Measurements from ENCODE around the gene HRH2. TPM values are rescaled to one million over a fixed set of nuclear protein-coding genes. Genes with fewer than 3 reads are reported as not detected.

HRH2 gene
- total and polyA plus RNA-seq, 3 experiments from 2014 or later: 1.3 to 29.6 (median 28.9) TPM

- Histone ChIP-seq H3K27ac (ENCODE audit: low read depth, low read length) (no peak overlapping the region), H3K4me3 (ENCODE audit: low read length) (no peak overlapping the region), H3K9me3 (ENCODE audit: low read length) (no peaks in the 10 kb centered on the region), H3K36me3 (ENCODE audit: insufficient read depth, low read length) (no peaks in the 10 kb centered on the region), H3K4me1 (ENCODE audit: insufficient read depth, low read length) (peaks cover 15% of the 10 kb centered on the region), H3K27me3 (ENCODE audit: insufficient read depth, low read length, poor library complexity, severe bottlenecking) (no peaks in the 10 kb centered on the region)
- Mint-ChIP-seq H3K4me3 (peak overlapping the region in 6 of 7 donors; percentile 36 to 68 (median 64)), H3K4me1 (peaks cover 13 to 25% (median 20%) of the 10 kb centered on the region in 3 donors), H3K36me3 (no peaks in the 10 kb centered on the region), H3K27ac (peak overlapping the region in 6 of 8 donors; percentile 26 to 81 (median 56)), H3K9me3 (no peaks in the 10 kb centered on the region), H3K27me3 (peaks cover 0 to 7% of the 10 kb centered on the region in 2 donors)
- POLR2A ChIA-PET: no interaction called here
- peak; percentile 29 to 67 (median 41) for DNase-seq
- CTCF ChIA-PET: interaction anchor here (0.7 to 3.6 kb wide), 3 partner anchors 23 to 162 kb away, joined by 3 to 24 read pairs (median 3); no protein-coding TSS in a partner anchor
Measured at GRCh38 chr5:175696139-175696854, 38.4 kb downstream of the HRH2 start.

DNA sequence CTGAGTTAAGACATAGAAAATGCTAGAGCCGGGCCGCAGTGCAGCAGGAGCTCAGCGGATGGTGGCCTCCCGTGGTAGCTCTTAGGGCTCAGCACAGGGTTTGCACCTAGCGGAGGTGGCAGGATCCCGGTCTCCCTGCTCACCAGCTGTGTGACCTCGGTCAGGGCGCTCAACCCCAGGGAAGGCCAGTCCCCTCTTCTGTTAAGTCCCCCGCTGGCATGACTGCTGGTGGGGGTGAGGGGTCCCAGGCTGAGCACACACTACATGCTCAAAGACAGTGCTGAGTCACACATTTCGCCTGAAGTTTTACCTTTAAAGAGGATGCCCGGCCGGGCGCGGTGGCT lies 39.0 kb downstream of the HRH2 start:
- no peaks in the 10 kb centered on the region for H3K36me3 ChIP-seq (ENCODE audit: insufficient read depth, low read length)
- H3K9me3 ChIP-seq (ENCODE audit: low read length): no peaks in the 10 kb centered on the region
- H3K27ac Mint-ChIP-seq: peak overlapping the region in 1 of 8 donors; percentile 40
- peaks cover 13 to 25% (median 20%) of the 10 kb centered on the region in 3 donors for H3K4me1 Mint-ChIP-seq
- peaks cover 15% of the 10 kb centered on the region for H3K4me1 ChIP-seq (ENCODE audit: insufficient read depth, low read length)
- no peaks in the 10 kb centered on the region for H3K9me3 Mint-ChIP-seq
- no peaks in the 10 kb centered on the region for H3K27me3 ChIP-seq (ENCODE audit: insufficient read depth, low read length, poor library complexity, severe bottlenecking)
- H3K4me3 ChIP-seq (ENCODE audit: low read length): no peak overlapping the region
- peaks cover 0 to 7% of the 10 kb centered on the region in 2 donors for H3K27me3 Mint-ChIP-seq
- DNase-seq: no peak
- H3K4me3 Mint-ChIP-seq: peak overlapping the region in 1 of 7 donors; percentile 68
- H3K27ac ChIP-seq (ENCODE audit: low read depth, low read length): no peak overlapping the region
- ChIA-PET POLR2A (no interaction called here), CTCF (interaction anchor here (0.7 to 3.6 kb wide), 4 partner anchors 22 to 163 kb away, joined by 3 to 24 read pairs (median 3); no protein-coding TSS in a partner anchor)
- no peaks in the 10 kb centered on the region for H3K36me3 Mint-ChIP-seq

DNA sequence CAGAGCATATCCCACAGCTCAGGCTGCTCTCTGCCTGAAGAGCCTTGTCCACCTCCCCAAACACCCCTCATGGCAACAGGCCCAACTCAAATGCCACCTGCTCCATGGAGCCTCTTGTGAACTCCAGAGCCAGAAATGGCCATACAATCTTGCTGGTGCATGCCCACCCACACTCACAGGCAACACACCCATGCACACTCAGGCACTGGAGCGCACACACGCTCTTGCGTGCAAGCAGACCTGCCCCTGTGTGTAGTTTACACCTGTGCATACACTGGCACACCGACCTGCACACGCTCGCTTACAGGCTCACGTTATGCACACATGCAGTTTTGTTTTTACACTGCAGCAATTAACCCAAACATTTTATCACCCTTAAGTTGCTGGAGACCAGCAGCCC lies 40.0 kb downstream of the HRH2 start:
- POLR2A ChIA-PET: no interaction called here
- Histone ChIP-seq H3K27me3 (ENCODE audit: insufficient read depth, low read length, poor library complexity, severe bottlenecking) (no peaks in the 10 kb centered on the region), H3K4me3 (ENCODE audit: low read length) (no peak overlapping the region), H3K27ac (ENCODE audit: low read depth, low read length) (no peak overlapping the region), H3K36me3 (ENCODE audit: insufficient read depth, low read length) (no peaks in the 10 kb centered on the region), H3K9me3 (ENCODE audit: low read length) (no peaks in the 10 kb centered on the region), H3K4me1 (ENCODE audit: insufficient read depth, low read length) (peaks cover 15% of the 10 kb centered on the region)
- Mint-ChIP-seq H3K4me3 (no peak overlapping the region), H3K4me1 (peaks cover 13 to 25% (median 20%) of the 10 kb centered on the region in 3 donors), H3K9me3 (peaks cover 0 to 3% (median 0%) of the 10 kb centered on the region in 5 donors), H3K27ac (no peak overlapping the region), H3K36me3 (no peaks in the 10 kb centered on the region), H3K27me3 (peaks cover 0 to 7% of the 10 kb centered on the region in 2 donors)
- DNase-seq: no peak
- CTCF ChIA-PET: interaction anchor here (0.7 to 3.6 kb wide), 4 partner anchors 21 to 164 kb away, joined by 3 to 24 read pairs (median 3); no protein-coding TSS in a partner anchor

DNA sequence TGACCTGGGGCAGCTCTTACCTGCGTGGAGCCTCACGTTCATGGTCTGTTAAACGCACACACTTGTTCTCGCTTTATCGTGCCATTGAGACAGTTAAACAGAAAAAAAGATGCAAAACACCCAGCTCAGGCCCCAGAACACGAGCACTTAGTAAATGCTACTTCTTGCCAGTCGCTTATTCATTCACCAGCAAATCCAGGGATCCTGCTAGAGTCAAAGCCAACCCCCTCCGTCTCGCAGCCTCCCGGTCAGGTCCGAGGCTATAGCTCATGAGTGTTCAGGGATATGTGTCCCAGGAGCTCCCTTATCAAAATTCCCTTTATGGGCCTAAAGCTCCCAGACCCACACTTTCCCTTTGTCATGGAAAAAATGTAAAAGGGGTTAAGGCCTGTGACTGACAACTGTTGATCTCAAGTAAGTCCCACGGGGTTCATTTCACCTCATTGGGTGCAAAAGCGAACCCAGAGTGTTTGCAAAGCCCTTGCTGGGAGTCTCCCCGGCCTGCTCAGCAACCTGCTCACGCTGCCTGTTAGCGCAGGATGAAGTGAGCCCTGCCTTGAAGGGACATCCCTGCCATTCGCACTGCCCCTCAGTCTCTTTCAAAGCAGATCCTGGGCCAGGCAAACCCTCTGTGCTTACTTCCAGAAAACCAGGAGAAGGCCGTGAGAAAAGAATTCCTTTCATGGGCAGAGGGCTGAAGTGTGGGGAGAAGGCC lies 40.7 kb downstream of the HRH2 start:
- ChIA-PET CTCF (interaction anchor here (3.6 kb wide), 1 partner anchor 164 kb away, joined by 24 read pairs; no protein-coding TSS in a partner anchor), POLR2A (no interaction called here)
- DNase-seq: no peak
- no peaks in the 10 kb centered on the region for H3K36me3 Mint-ChIP-seq
- Histone ChIP-seq H3K27me3 (ENCODE audit: insufficient read depth, low read length, poor library complexity, severe bottlenecking) (no peaks in the 10 kb centered on the region), H3K4me3 (ENCODE audit: low read length) (no peak overlapping the region), H3K27ac (ENCODE audit: low read depth, low read length) (no peak overlapping the region), H3K4me1 (ENCODE audit: insufficient read depth, low read length) (peaks cover 15% of the 10 kb centered on the region), H3K9me3 (ENCODE audit: low read length) (no peaks in the 10 kb centered on the region), H3K36me3 (ENCODE audit: insufficient read depth, low read length) (no peaks in the 10 kb centered on the region)
- peaks cover 13 to 25% (median 20%) of the 10 kb centered on the region in 3 donors for H3K4me1 Mint-ChIP-seq
- peak overlapping the region in 1 of 7 donors; percentile 19 for H3K4me3 Mint-ChIP-seq
- peaks cover 0 to 7% (median 1%) of the 10 kb centered on the region in 5 donors for H3K9me3 Mint-ChIP-seq
- peaks cover 0 to 7% of the 10 kb centered on the region in 2 donors for H3K27me3 Mint-ChIP-seq
- H3K27ac Mint-ChIP-seq: peak overlapping the region in 1 of 8 donors; percentile 82

GRCh38 chr5:175700991-175701390 lies 43.1 kb downstream of the HRH2 start:
- peaks cover 0 to 8% (median 2%) of the 10 kb centered on the region in 5 donors for H3K9me3 Mint-ChIP-seq
- H3K27ac Mint-ChIP-seq: no peak overlapping the region
- Histone ChIP-seq H3K27ac (ENCODE audit: low read depth, low read length) (no peak overlapping the region), H3K27me3 (ENCODE audit: insufficient read depth, low read length, poor library complexity, severe bottlenecking) (no peaks in the 10 kb centered on the region), H3K9me3 (ENCODE audit: low read length) (no peaks in the 10 kb centered on the region), H3K4me3 (ENCODE audit: low read length) (no peak overlapping the region), H3K36me3 (ENCODE audit: insufficient read depth, low read length) (no peaks in the 10 kb centered on the region), H3K4me1 (ENCODE audit: insufficient read depth, low read length) (peaks cover 10% of the 10 kb centered on the region)
- no peak overlapping the region for H3K4me3 Mint-ChIP-seq
- ChIA-PET POLR2A (no interaction called here), CTCF (interaction anchor here (0.6 to 5.4 kb wide), 6 partner anchors 10 to 167 kb away, joined by 3 to 41 read pairs (median 4); no protein-coding TSS in a partner anchor)
- peaks cover 8 to 17% (median 14%) of the 10 kb centered on the region in 3 donors for H3K4me1 Mint-ChIP-seq
- DNase-seq: no peak
- H3K36me3 Mint-ChIP-seq: no peaks in the 10 kb centered on the region
- peaks cover 0 to 7% of the 10 kb centered on the region in 2 donors for H3K27me3 Mint-ChIP-seq

DNA sequence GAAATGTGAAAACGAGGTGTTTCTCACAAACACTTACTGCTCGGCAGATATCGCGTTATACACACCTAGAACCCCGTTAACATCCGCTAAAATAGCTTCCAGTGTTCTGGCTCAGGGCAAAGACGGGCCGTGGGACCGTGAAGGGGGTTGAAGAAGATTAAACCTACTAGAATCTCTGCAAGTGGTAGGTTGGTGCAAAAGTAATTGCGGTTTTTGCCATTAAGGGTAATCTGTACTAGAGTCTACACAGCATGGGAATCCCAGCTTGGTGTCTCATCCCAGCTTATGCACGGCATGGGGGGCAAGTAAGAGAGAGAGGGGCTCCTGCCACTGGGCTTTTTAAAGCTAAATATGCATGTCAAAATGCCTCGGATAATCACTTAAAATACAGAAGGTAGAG lies 43.9 kb downstream of the HRH2 start:
- H3K4me3 ChIP-seq (ENCODE audit: low read length): no peak overlapping the region
- H3K27ac ChIP-seq (ENCODE audit: low read depth, low read length): no peak overlapping the region
- no peaks in the 10 kb centered on the region for H3K36me3 ChIP-seq (ENCODE audit: insufficient read depth, low read length)
- no peak for DNase-seq
- H3K9me3 ChIP-seq (ENCODE audit: low read length): no peaks in the 10 kb centered on the region
- no peaks in the 10 kb centered on the region for H3K27me3 ChIP-seq (ENCODE audit: insufficient read depth, low read length, poor library complexity, severe bottlenecking)
- H3K4me3 Mint-ChIP-seq: no peak overlapping the region
- H3K4me1 Mint-ChIP-seq: peaks cover 0 to 10% (median 6%) of the 10 kb centered on the region in 3 donors
- no peak overlapping the region for H3K27ac Mint-ChIP-seq
- H3K9me3 Mint-ChIP-seq: peaks cover 0 to 8% (median 2%) of the 10 kb centered on the region in 5 donors
- POLR2A ChIA-PET: no interaction called here
- no peaks in the 10 kb centered on the region for H3K36me3 Mint-ChIP-seq
- CTCF ChIA-PET: interaction anchor here (1.0 to 5.4 kb wide), 3 partner anchors 13 to 168 kb away, joined by 3 to 41 read pairs (median 4); no protein-coding TSS in a partner anchor
- peaks cover 0 to 7% of the 10 kb centered on the region in 2 donors for H3K27me3 Mint-ChIP-seq
- H3K4me1 ChIP-seq (ENCODE audit: insufficient read depth, low read length): peaks cover 2% of the 10 kb centered on the region

DNA sequence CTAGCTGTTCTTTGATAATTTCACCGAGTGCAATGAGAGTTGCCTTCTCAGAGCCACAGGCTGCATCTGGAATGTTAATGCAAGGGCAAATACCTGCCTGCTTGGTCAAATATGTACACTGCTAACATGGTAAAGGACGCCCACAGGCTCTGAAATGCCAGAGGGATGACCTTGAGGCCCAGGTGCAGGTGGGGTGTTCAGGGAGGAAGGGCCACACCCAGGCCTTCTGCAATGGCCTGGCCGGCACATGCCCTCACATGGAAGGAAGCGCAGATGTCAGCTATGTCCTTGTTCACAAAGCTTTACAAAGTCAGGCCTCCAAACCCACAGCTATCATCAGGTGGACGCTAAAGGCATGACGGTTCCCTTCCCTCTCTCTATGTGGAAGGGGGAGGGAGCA lies 48.6 kb downstream of the HRH2 start:
- no peaks in the 10 kb centered on the region for H3K4me1 ChIP-seq (ENCODE audit: insufficient read depth, low read length)

More for the DNA sequence above, 48.6 kb downstream of the HRH2 start:
- H3K27me3 ChIP-seq (ENCODE audit: insufficient read depth, low read length, poor library complexity, severe bottlenecking): no peaks in the 10 kb centered on the region
- H3K4me1 Mint-ChIP-seq: no peaks in the 10 kb centered on the region
- peaks cover 0 to 8% (median 2%) of the 10 kb centered on the region in 5 donors for H3K9me3 Mint-ChIP-seq
- CTCF ChIA-PET: interaction anchor here (2.5 kb wide), 1 partner anchor 172 kb away, joined by 8 read pairs; no protein-coding TSS in a partner anchor
- no peak overlapping the region for H3K27ac ChIP-seq (ENCODE audit: low read depth, low read length)
- H3K27me3 Mint-ChIP-seq: peaks cover 0 to 13% of the 10 kb centered on the region in 2 donors
- H3K4me3 Mint-ChIP-seq: no peak overlapping the region
- DNase-seq: no peak
- no peak overlapping the region for H3K4me3 ChIP-seq (ENCODE audit: low read length)
- H3K36me3 ChIP-seq (ENCODE audit: insufficient read depth, low read length): no peaks in the 10 kb centered on the region
- POLR2A ChIA-PET: no interaction called here
- no peak overlapping the region for H3K27ac Mint-ChIP-seq
- H3K9me3 ChIP-seq (ENCODE audit: low read length): no peaks in the 10 kb centered on the region
- H3K36me3 Mint-ChIP-seq: peaks cover 0 to 6% (median 1%) of the 10 kb centered on the region in 3 donors

All from CD8-positive, alpha-beta memory T cell (primary cell).